Chondrocyte (in vitro differentiated cells): Measurements from ENCODE around the gene MAFG. TPM values are rescaled to one million over a fixed set of nuclear protein-coding genes. Genes with fewer than 3 reads are reported as not detected.
A peak's percentile ranks its signal among the peaks of the same experiment; 100 is the strongest.

ENCODE experiments used
- DNase-seq: peaks from one replicate; pipeline ENCODE4 v3.0.0; 2021; ENCODE audit warnings: mixed read lengths, low spot score
- H3K27ac Mint-ChIP-seq: one replicate; pipeline ENCODE4 v1.8.0; 2021; ENCODE audit warnings: mild to moderate bottlenecking, moderate library complexity, mixed read lengths; ENCODE audit not compliant: unreplicated experiment
- H3K27me3 Mint-ChIP-seq: 2 replicates; pipeline ENCODE4 v1.8.0; 2021; ENCODE audit warnings: low read depth, mixed read lengths
- H3K36me3 Mint-ChIP-seq: 2 replicates; pipeline ENCODE4 v1.8.0; 2021; ENCODE audit warnings: low read depth, mixed read lengths
- H3K4me1 Mint-ChIP-seq: 2 replicates; pipeline ENCODE4 v1.8.0; 2021; ENCODE audit warnings: low read depth, mild to moderate bottlenecking, mixed read lengths
- H3K4me3 Mint-ChIP-seq: one replicate; pipeline ENCODE4 v1.8.0; 2021; ENCODE audit warnings: mild to moderate bottlenecking, moderate library complexity, mixed read lengths; ENCODE audit not compliant: unreplicated experiment
- H3K9me3 Mint-ChIP-seq: 2 replicates; pipeline ENCODE4 v1.8.0; 2021; ENCODE audit warnings: low read depth, mixed read lengths
- total RNA-seq: library from RNA; stranded (reverse); gene quantifications from 3 replicates; pipeline ENCODE4 v1.2.1, GENCODE V29; 2021
- TF ChIP-seq, protein P1 (sequence below): fragments of 200-600 bp; sonication (generic); IDR thresholded peaks from 2 replicates; pipeline ENCODE4 v1.5.0; 2021; ENCODE audit warnings: antibody characterized with exemption, mild to moderate bottlenecking, moderate library complexity

The MAFG gene
- total RNA-seq, 1 donor from 2014 or later = 38.1 TPM

DNA sequence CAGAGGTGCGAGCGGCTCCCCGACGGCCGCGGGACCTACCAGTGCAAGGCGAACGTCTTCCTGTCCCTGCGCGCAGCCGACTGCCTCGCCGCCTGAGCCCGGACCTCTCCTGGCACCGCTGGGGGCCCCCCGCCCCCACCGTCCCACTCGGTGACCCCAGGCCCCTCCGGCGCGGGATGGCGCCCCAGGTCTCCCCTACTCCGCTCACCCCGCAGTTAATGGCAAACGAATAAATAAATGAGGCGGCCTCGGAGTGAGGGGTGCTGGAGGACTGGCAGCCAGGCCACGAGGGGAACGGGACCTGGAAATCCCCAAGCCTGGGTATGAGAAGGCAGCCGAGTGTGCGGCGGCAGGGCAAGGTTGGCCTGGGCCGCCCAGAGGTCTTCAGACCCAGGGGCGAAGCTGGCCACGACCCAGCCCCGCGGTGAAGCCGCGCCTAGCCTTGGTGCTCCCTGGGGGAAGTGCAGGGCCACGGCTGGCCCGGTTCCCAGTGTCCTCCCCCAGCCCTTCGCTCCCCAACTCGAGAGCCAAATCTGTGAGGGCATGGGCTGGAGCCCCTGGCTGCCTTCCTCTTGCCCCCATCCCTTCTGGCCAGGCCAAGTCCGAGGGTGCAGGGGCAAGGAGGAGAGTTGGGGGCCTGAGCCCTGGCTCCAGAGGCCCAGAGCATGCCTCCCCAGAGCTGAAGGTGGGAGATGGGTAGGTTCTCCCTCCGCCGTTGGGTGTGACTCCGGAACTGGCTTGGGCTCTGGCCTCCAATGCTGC lies 24.7 kb downstream of the MAFG start:
- peak overlapping the region; percentile 9 for H3K4me3 Mint-ChIP-seq
- TF ChIP-seq, protein P1, sequence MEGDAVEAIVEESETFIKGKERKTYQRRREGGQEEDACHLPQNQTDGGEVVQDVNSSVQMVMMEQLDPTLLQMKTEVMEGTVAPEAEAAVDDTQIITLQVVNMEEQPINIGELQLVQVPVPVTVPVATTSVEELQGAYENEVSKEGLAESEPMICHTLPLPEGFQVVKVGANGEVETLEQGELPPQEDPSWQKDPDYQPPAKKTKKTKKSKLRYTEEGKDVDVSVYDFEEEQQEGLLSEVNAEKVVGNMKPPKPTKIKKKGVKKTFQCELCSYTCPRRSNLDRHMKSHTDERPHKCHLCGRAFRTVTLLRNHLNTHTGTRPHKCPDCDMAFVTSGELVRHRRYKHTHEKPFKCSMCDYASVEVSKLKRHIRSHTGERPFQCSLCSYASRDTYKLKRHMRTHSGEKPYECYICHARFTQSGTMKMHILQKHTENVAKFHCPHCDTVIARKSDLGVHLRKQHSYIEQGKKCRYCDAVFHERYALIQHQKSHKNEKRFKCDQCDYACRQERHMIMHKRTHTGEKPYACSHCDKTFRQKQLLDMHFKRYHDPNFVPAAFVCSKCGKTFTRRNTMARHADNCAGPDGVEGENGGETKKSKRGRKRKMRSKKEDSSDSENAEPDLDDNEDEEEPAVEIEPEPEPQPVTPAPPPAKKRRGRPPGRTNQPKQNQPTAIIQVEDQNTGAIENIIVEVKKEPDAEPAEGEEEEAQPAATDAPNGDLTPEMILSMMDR = no peak
- peaks cover 22% of the 10 kb centered on the region for H3K4me1 Mint-ChIP-seq
- DNase-seq = no peak
- peaks cover 5% of the 10 kb centered on the region for H3K36me3 Mint-ChIP-seq
- H3K27ac Mint-ChIP-seq = no peak overlapping the region
- no peaks in the 10 kb centered on the region for H3K27me3 Mint-ChIP-seq
- H3K9me3 Mint-ChIP-seq = no peaks in the 10 kb centered on the region

GRCh38 chr17:81902023-81902652 lies 25.4 kb downstream of the MAFG start, which contains the start of gene NPB:
Gene NPB (plus strand): TSS chr17:81902238. CDS start chr17:81902278, 40 bp downstream.
- Mint-ChIP-seq H3K9me3 (no peaks in the 10 kb centered on the region), H3K36me3 (peaks cover 5% of the 10 kb centered on the region), H3K4me1 (peaks cover 24% of the 10 kb centered on the region), H3K27me3 (no peaks in the 10 kb centered on the region), H3K4me3 (no peak within 1 kb of the TSS), H3K27ac (no peak within 1 kb of the TSS)
- no peak for DNase-seq
- TF ChIP-seq, protein P1 = no peak

DNA sequence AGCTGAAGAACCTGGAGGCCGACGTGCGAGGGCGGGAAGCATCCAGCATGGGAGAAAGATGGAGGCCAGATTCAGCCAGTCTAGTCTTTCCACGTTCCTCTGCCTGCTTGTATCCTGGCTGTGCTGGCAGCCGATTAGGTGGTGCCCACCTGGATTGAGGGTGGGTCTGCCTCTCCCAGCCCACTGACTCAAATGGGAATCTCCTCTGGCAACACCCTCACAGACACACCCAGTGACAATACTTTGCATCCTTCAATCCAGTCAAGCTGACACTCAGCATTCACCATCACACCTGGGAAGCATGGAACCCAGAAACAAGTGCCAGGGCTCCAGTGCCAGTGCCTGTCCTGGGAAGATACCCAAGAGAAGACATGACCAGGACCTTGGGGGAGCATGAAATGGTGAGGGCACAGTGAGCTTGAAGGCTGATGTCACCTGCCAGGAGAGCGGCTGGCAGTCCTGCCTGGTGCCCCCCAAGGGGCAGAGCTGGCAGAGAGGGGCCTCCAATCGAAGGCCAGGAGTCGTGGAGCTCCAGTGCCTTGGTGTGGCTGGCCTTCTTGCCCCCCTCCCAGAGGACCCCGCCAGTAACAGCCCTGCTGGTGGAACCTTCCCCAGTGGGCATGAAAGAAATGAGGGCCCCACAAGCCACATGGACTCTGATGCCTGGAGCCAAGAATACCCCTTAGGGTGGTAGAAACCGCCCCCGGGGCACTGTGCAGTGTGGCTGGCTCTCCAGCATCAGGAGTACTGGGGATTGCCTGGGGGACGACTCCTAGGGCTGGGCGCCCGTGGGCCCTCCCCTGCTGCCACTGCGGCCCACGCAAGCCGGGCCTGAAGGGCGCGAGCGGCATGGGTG lies 26.1 kb downstream of the MAFG start:
- no peak for DNase-seq
- TF ChIP-seq, protein P1 = no peak
- Mint-ChIP-seq H3K4me3 (no peak overlapping the region), H3K36me3 (peaks cover 3% of the 10 kb centered on the region), H3K27me3 (no peaks in the 10 kb centered on the region), H3K4me1 (peaks cover 24% of the 10 kb centered on the region), H3K9me3 (no peaks in the 10 kb centered on the region), H3K27ac (no peak overlapping the region)

DNA sequence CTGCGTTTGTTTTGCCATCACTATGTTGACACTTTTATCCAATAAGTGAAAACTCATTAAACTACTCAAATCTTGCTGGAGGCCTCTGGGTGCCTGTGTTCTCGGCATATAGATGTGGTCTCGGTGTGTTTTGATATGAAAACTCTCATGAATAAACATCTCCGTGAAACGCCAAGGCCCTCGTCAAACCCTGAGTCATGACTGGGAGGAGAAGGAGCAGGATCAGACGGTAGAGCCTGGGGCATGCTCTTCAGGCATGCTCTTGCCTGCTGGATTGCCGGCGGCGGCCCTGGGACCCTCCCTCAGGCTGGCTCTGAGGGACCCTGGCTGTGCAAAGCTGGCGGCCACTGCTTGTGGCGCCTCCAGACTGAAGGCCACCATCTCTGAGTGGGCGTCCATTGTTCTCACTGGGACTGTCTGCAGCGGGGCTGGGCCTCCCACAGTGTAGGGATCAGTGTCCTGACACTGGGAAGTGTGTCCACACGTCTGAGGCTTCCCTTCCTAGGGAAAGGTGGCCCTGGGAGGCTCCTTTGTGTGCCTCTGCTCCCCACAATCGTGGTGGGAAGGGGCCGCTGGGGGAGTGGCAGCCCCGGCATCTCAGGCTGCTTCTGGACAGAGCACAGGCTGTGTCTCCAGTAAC lies 27.2 kb downstream of the MAFG start:
- no peaks in the 10 kb centered on the region for H3K9me3 Mint-ChIP-seq
- H3K36me3 Mint-ChIP-seq = peaks cover 4% of the 10 kb centered on the region
- no peaks in the 10 kb centered on the region for H3K27me3 Mint-ChIP-seq
- H3K4me1 Mint-ChIP-seq = peaks cover 24% of the 10 kb centered on the region
- H3K27ac Mint-ChIP-seq = peak overlapping the region; percentile 74
- TF ChIP-seq, protein P1 = no peak
- H3K4me3 Mint-ChIP-seq = no peak overlapping the region
- DNase-seq = no peak
